ENCODE measurements around the gene GDF3.
"Not testable (repeated sequence)": the region's sequence is repeated elsewhere in the genome, so short reads cannot be mapped to it uniquely, and the experiment has no call there.

The GDF3 gene

DNA sequence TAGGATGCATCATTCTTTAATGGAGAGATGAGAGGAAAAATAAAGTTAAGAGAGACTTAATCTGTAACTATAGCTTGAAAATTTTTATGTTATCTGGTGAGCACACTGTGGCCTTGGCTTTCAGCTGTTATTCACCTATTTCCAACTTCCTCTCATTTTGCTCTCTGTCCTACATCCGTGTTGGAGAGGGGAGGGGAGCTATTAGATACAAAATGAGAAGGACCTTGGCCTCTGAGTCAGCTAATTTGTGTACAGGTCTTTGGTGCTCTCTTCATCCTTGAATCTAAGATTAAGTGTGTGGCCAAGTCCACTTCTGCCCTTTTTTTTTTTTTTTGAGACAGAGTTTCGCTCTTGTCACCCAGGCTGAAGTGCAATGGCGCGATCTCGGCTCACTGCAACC is 29.0 kb downstream of the GDF3 start:
- no peak for DNase-seq

DNA sequence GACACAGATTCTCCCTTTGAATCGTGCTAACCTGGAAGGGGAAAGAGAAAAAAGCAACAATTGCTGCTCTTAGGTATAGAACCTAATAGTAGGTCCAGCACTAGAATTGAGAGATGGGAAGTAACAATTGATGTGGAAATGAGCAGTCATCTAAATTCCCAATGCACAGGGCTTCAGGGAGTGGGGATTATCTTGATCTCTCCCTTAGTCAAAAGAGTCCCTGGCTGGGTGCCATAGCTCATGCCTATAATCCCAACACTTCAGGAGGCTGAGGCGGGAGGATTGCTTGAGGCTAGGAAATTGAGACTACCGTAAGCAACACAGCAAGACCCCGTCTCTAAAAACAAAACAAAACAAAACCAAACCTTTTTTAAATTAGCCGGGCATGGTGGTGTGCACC is 33.8 kb downstream of the GDF3 start:
- no peak for DNase-seq

DNA sequence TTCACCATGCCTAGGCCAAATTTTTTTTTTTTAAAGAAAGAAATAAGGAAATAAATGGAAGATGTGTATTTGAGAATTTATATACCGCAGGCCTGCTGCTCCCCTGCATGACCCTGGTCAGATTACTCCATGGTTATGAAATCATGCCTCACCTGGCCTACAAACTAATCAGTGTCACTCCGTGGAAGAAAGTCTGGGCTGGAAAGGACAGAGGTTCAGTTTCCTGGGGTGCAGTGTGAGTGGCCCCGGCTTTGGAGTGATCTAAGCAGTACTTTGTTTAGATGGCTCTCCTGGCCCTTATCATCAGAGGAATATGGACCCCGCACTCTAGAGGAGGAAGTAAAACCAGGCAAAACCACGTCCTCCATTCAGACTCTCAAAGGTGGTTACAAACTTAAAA is 39.5 kb downstream of the GDF3 start:
- no peak for DNase-seq

DNA sequence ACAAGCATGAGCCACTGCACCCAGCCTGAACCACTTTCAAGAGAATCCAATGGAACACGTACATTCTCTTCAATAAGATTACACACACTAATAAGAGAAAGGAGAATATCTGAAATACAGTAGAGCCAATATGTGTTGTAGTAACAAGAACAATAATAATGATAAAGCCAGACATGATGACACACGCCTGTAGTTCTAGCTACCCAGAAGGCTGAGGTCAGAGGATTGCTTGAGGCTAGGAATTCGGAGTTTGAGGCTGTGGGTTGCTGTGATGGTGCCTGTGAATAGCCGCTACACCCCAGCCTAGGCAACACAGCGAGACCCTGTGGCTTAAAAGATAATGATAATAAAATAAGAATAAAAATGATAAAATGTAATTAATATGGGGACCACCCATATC is 45.5 kb downstream of the GDF3 start:
- DNase-seq, result no peak

DNA sequence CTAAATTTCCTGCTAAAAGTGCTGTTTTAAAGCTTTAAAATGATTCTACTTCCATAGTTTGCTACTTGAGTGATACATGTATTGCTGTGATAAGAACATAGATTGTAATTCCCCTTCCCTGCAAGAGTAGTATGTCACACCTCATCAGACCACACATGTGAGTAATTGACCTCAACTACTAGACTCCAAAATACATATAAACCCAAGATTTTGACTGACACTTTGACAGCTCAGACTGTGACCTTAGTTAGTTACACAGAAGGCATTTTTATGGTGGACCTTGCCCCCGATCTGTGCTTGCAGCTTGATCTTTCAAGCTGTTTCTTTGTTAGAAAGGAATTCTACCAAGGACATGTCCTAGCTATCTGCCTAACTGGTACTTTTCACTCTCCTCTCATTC is 48.5 kb downstream of the GDF3 start:
- DNase-seq, result no peak

DNA sequence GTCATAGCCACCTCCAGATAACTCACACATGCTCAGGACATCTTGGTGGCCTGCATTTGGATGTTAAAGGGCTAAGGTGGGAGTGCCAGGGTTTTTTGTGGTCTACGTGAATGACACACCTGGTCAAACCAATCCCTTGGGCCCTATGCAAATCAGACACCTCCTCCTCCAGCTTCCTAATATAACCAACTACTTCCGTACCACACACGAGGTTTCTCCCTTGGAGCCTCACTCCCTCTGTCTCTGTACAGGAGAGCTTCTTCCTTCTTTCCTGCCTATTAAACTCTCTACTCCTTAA is 49.4 kb downstream of the GDF3 start:
- no peak for DNase-seq

DNA sequence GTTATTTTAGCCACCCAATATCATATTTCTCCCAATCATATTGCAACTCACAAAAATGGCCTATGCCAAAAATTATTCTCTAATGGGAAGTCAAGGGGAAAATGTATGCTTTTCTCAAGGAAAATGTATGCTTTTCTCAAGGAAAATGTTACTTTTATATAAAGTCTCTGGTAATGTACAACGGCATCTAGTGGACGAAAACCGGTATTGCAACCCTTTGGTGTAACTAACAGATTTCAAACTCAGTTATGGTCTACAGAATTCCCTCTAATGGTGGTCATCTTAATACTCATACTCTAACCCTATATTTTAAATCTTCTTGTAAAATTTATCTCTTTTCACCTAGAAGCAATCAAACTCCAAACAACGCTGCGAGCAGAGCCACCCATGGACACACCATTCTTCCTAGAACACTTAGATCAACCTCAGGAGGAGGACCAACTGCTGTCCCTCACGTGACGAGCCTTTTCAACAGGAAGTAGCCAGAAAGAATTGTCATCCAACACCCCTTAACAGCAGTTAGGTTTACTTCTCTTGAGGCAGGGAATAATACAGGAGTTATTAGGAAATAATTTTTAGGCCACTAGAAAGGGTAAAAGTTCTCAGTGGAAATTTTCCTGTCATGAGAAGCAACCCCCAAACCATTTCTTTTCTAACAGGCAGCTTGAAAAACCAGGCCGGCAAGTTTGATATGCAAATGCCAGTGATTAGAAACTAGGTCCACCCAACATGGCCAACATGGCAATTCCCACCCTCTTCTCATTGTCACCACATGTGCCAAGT is 50.0 kb downstream of the GDF3 start:
- DNase-seq, result no peak

DNA sequence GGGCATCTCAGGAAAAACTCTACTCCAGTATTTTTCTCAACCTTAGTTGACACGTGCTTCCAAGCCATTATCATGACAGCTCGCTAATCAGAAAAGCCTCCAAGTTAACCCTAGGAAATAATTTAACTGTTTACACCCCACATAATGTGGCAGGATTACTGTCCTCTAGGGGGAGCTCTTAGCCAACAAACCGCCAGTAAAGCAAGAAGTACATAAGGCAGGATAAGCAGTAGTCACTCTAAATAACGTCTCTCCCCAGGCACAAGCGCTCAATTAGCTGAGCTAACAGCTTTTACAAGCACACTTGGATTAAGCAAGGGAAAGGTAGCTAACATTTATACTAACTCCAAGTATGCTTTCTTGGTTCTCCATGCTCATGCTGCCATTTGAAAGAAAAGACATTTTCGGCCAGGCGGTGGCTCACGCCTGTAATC is 52.7 kb downstream of the GDF3 start:
- no peak for DNase-seq

DNA sequence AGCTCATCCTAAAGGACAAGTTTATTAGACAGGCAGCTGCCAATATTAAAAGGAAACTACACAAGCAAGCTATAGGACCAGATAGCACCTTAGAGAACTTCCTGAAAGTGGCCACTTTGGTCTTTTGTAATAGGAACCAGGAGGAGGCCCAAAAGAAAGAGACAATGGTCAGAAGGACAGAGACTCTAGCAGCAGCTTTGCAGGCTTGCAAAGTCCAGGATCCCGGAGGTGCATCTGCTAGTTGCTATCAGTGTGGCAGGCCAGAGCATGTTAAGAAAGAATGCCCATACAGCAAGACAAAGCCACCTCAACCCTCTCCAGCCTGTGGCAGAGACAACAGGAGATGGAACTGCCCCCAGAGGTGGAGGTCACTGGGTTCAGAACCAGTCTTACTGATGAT is 53.3 kb downstream of the GDF3 start:
- DNase-seq, result no peak

DNA sequence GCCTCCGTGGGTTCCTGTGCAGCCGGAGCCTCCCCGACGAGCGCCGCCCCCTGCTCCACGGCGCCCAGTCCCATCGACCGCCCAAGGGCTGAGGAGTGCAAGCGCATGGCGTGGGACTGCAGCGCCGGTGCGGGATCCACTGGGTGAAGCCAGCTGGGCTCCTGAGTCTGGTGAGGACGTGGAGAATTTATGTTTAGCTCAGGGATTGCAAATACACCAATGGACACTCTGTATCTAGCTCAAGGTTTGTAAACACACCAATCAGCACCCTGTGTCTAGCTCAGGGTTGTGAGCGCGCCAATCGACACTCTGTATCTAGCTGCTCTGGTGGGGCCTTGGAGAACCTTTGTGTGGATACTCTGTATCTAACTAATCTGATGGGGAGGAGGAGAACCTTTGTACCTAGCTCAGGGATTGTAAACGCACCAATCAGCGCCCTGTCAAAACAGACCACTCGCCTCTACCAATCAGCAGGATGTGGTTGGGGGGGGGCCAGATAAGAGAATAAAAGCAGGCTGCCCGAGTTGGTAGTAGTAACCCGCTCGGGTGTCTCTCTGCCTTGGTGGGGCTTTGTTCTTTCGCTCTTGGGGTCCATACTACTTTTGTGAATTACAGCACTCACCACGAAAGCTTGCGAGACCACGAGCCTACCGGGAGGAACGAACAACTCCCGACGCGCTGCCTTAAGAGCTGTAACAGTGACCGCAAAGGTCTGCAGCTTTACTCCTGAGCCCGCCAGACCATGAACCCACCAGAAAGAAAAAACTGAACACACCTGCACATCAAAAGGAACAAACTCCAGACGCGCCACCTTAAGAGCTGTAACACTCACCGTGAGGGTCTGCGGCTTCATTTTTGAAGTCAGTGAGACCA is 55.2 kb downstream of the GDF3 start:
- not testable (repeated sequence) for DNase-seq

All from cortex of kidney (tissue), 1 donor.